Amygdala (tissue), 56 donors: Measurements from ENCODE around the gene SMAD4.
"Not testable (repeated sequence)": the region's sequence is repeated elsewhere in the genome, so short reads cannot be mapped to it uniquely, and the experiment has no call there.

Experiments
- DNase-seq, 56 donors: peaks; one replicate each; lab custom pipeline; 2025; lab: John Stamatoyannopoulos, UW

Gene SMAD4

GRCh38 chr18:51029694-51030536 is at the start of gene SMAD4:
Gene SMAD4 (plus strand): TSS chr18:51030213. CDS start chr18:51047047, 16,834 bp downstream.
- peak; percentile 68 to 99 (median 94) for DNase-seq

- no peak for DNase-seq
Observed at GRCh38 chr18:50981381-50981780, 48.6 kb upstream of the SMAD4 start.

- DNase-seq: no peak
Observed at GRCh38 chr18:50982086-50982801, 47.8 kb upstream of the SMAD4 start.

GRCh38 chr18:50982802-50983179 is 47.2 kb upstream of the SMAD4 start:
- DNase-seq: no peak

GRCh38 chr18:50986360-50987087 is 43.5 kb upstream of the SMAD4 start:
- DNase-seq: no peak

- DNase-seq: no peak
Observed at GRCh38 chr18:50987261-50987660, 42.8 kb upstream of the SMAD4 start.

- DNase-seq: no peak
Observed at GRCh38 chr18:50989711-50990110, 40.3 kb upstream of the SMAD4 start.

GRCh38 chr18:50992351-50992762 is 37.7 kb upstream of the SMAD4 start:
- DNase-seq: no peak

GRCh38 chr18:50994031-50994430 is 36.0 kb upstream of the SMAD4 start:
- DNase-seq: no peak

- DNase-seq: not testable (repeated sequence)
Observed at GRCh38 chr18:51003174-51003573, 26.8 kb upstream of the SMAD4 start.

- DNase-seq: no peak
Observed at GRCh38 chr18:51006061-51006818, 23.8 kb upstream of the SMAD4 start.

- DNase-seq: no peak
Observed at GRCh38 chr18:51006948-51007789, 22.8 kb upstream of the SMAD4 start.

GRCh38 chr18:51007790-51008139 is 22.2 kb upstream of the SMAD4 start:
- DNase-seq: no peak

- DNase-seq: no peak
Observed at GRCh38 chr18:51009072-51009471, 20.9 kb upstream of the SMAD4 start.

- DNase-seq: no peak
Observed at GRCh38 chr18:51010218-51010617, 19.8 kb upstream of the SMAD4 start.

GRCh38 chr18:51011709-51012108 is 18.3 kb upstream of the SMAD4 start:
- DNase-seq: no peak

GRCh38 chr18:51012441-51012840 is 17.6 kb upstream of the SMAD4 start:
- no peak for DNase-seq

- no peak for DNase-seq
Observed at GRCh38 chr18:51013259-51013658, 16.8 kb upstream of the SMAD4 start.

- DNase-seq: peak in 11 of 56 donors; percentile 5 to 24 (median 8)
Observed at GRCh38 chr18:51017140-51017879, 12.7 kb upstream of the SMAD4 start.
